Suprapubic skin (tissue), 4 donors: ENCODE measurements around the gene ST3GAL6. TPM values are rescaled to one million over a fixed set of nuclear protein-coding genes. Genes with fewer than 3 reads are reported as not detected.
A peak's percentile ranks its signal among the peaks of the same experiment; 100 is the strongest.

ENCODE experiments used
- DNase-seq, 2 donors: peaks; one replicate each; pipeline ENCODE4 v3.0.0-alpha.2; 2019; ENCODE audit warnings: low spot score in 2 of 2
- H3K27ac ChIP-seq: fragments of 200-600 bp; sonication (generic); one replicate; pipeline ENCODE4 v1.5.1; 2019
- H3K27me3 ChIP-seq: fragments of 200-600 bp; sonication (generic); one replicate; pipeline ENCODE4 v1.5.1; 2019
- H3K36me3 ChIP-seq: fragments of 200-600 bp; sonication (generic); one replicate; pipeline ENCODE4 v1.5.1; 2019
- H3K4me1 ChIP-seq: fragments of 200-600 bp; sonication (generic); one replicate; pipeline ENCODE4 v1.5.1; 2019
- H3K4me3 ChIP-seq: fragments of 200-600 bp; sonication (generic); one replicate; pipeline ENCODE4 v1.5.1; 2019; ENCODE audit warnings: mild to moderate bottlenecking
- H3K9me3 ChIP-seq: fragments of 200-600 bp; sonication (generic); one replicate; pipeline ENCODE4 v1.5.1; 2019
- EP300 ChIP-seq: sonication (generic); formaldehyde crosslinking; IDR thresholded peaks from one replicate; pipeline ENCODE4 v1.6.1; 2017; ENCODE audit warnings: antibody characterized with exemption
- POLR2A ChIP-seq, 2 donors: fragments of 450-650 bp; IDR thresholded peaks; one replicate each; pipeline ENCODE4 v1.6.1; 2017; ENCODE audit warnings: antibody characterized with exemption in 2 of 2, mild to moderate bottlenecking in 2 of 2, moderate library complexity in 2 of 2
- POLR2AphosphoS5 ChIP-seq, 3 donors: sonication (generic); formaldehyde crosslinking; IDR thresholded peaks; one replicate each; pipeline ENCODE4 v1.6.1; 2017; ENCODE audit warnings: antibody characterized with exemption in 3 of 3
- WGBS: methylation state at CpG from one replicate; pipeline ENCODE4 v1.1.5; 2018; 5-methylcytosine and 5-hydroxymethylcytosine counted together
- total RNA-seq, 4 donors: library from RNA; depleted of rRNA; stranded (reverse); fragments of >200 nt; gene quantifications; one replicate each; pipeline ENCODE4 v1.1.0, GENCODE V29; 2016
- TF ChIP-seq, protein P1 (sequence below), 2 donors: fragments of 200-600 bp in 1 of 2; fragments of 450-650 bp in 1 of 2; sonication (generic) in 1 of 2; IDR thresholded peaks; one replicate each; pipeline ENCODE4 v1.5.1; 2016 to 2019; ENCODE audit warnings: antibody characterized with exemption in 2 of 2, mild to moderate bottlenecking in 1 of 2, moderate library complexity in 1 of 2

Gene ST3GAL6
- total RNA-seq: 10 to 100 TPM; 13.1 to 48.0 (median 20.6) TPM

DNA sequence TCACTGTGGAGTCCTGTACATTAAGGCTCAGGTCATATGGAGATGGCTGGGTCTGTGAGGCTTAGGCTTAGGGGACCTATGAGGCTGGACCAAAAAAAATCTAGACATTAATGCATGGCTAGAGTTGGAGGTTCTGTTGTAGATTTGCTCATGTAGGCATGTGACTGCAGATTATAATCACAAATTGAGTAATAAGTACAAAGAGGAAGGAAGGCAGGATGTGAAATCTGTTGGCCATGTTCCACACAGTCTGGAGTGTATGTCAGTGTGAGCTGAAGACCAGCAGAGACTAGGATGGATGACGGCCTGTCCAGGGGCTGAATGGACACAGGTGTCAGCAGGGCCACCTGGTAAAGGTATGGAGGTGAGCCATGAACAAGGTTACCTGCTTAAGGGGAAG lies at the start of gene ST3GAL6:
ST3GAL6 (plus strand) TSS at position 265 of the 400 bp plus-strand sequence. CDS start 5,101 bp downstream, outside the sequence.
- TF ChIP-seq POLR2A (IDR thresholded peaks at IDR 0.05) (no peak), POLR2AphosphoS5 (IDR thresholded peaks at IDR 0.05) (no peak)
- H3K27ac ChIP-seq: peak within 1 kb of the TSS; percentile 15
- peaks cover 35% of the 10 kb centered on the region for H3K4me1 ChIP-seq
- H3K9me3 ChIP-seq: no peaks in the 10 kb centered on the region
- WGBS: 33% methylated on average over 1 of the region's 1 CpG
- peak within 1 kb of the TSS; percentile 7 for H3K4me3 ChIP-seq
- no peak for DNase-seq
- H3K27me3 ChIP-seq: no peaks in the 10 kb centered on the region
- no peaks in the 10 kb centered on the region for H3K36me3 ChIP-seq

- no peak for TF ChIP-seq POLR2A (IDR thresholded peaks at IDR 0.05)
- no peak for TF ChIP-seq POLR2AphosphoS5 (IDR thresholded peaks at IDR 0.05)
- no peak for TF ChIP-seq EP300
- TF ChIP-seq, protein P1, sequence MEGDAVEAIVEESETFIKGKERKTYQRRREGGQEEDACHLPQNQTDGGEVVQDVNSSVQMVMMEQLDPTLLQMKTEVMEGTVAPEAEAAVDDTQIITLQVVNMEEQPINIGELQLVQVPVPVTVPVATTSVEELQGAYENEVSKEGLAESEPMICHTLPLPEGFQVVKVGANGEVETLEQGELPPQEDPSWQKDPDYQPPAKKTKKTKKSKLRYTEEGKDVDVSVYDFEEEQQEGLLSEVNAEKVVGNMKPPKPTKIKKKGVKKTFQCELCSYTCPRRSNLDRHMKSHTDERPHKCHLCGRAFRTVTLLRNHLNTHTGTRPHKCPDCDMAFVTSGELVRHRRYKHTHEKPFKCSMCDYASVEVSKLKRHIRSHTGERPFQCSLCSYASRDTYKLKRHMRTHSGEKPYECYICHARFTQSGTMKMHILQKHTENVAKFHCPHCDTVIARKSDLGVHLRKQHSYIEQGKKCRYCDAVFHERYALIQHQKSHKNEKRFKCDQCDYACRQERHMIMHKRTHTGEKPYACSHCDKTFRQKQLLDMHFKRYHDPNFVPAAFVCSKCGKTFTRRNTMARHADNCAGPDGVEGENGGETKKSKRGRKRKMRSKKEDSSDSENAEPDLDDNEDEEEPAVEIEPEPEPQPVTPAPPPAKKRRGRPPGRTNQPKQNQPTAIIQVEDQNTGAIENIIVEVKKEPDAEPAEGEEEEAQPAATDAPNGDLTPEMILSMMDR (IDR thresholded peaks at IDR 0.05): no peak
- 83% methylated on average over 3 of the region's 3 CpGs for WGBS
- H3K36me3 ChIP-seq: no peaks in the 10 kb centered on the region
- no peak overlapping the region for H3K27ac ChIP-seq
- peaks cover 2% of the 10 kb centered on the region for H3K4me1 ChIP-seq
- H3K27me3 ChIP-seq: no peaks in the 10 kb centered on the region
- no peak overlapping the region for H3K4me3 ChIP-seq
- no peak for DNase-seq
- no peaks in the 10 kb centered on the region for H3K9me3 ChIP-seq
These were observed 49.2 kb upstream of the ST3GAL6 start for GRCh38 chr3:98713984-98714383.

- TF ChIP-seq POLR2A (IDR thresholded peaks at IDR 0.05) (no peak), POLR2AphosphoS5 (IDR thresholded peaks at IDR 0.05) (no peak), EP300 (no peak)
- TF ChIP-seq, protein P1 (IDR thresholded peaks at IDR 0.05): no peak
- Histone ChIP-seq H3K4me1 (peaks cover 8% of the 10 kb centered on the region), H3K9me3 (no peaks in the 10 kb centered on the region), H3K27me3 (no peaks in the 10 kb centered on the region), H3K36me3 (no peaks in the 10 kb centered on the region), H3K4me3 (no peak overlapping the region), H3K27ac (no peak overlapping the region)
- 43% methylated on average over 2 of the region's 2 CpGs for WGBS
- DNase-seq: no peak
These were observed 45.6 kb upstream of the ST3GAL6 start for GRCh38 chr3:98717584-98717983.

DNA sequence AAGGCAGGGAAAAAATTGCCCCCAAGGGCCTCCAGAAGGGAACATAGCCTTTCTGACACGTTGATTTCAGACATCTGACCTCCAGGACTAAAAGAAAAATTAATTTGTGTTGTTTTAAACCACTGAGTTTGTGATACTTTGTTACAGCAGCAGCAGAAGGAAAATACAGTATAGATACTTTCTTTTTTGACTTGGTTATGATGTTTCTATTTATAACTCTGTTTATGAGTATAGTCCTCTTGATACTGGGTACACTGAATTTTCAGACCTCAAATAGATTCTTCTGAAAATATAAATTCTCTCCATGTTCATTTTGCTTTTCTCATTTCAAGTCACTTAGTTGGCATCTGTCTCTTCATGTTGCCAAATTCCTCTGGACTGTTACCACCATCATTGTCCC lies 44.4 kb upstream of the ST3GAL6 start:
- no peaks in the 10 kb centered on the region for H3K27me3 ChIP-seq
- no peak for DNase-seq
- H3K27ac ChIP-seq: no peak overlapping the region
- H3K36me3 ChIP-seq: no peaks in the 10 kb centered on the region
- H3K9me3 ChIP-seq: no peaks in the 10 kb centered on the region
- TF ChIP-seq, protein P1 (IDR thresholded peaks at IDR 0.05): no peak
- TF ChIP-seq POLR2A (IDR thresholded peaks at IDR 0.05) (no peak), EP300 (no peak), POLR2AphosphoS5 (IDR thresholded peaks at IDR 0.05) (no peak)
- no peak overlapping the region for H3K4me3 ChIP-seq
- 51% methylated on average over 1 of the region's 1 CpG for WGBS
- H3K4me1 ChIP-seq: peaks cover 8% of the 10 kb centered on the region

DNA sequence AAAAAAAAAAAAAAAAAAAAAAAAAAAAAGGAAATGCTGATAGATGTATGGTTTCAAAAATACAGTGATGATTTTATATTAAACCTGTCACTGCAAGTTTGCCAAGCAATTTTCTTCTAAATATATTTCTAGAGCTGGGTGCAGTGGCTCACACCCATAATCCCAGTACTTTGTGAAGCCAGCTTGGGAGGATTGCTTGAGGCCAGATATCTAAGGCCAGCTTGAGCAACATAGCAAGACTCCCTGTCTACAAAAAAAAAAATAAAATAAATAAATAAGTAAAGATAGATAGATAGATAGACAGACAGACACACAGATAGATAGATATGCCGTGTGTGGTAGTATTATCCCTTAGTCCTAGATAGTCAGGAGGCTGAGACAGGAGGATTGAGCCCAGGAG lies 41.4 kb upstream of the ST3GAL6 start:
- TF ChIP-seq EP300 (no peak), POLR2AphosphoS5 (IDR thresholded peaks at IDR 0.05) (no peak), POLR2A (IDR thresholded peaks at IDR 0.05) (no peak)
- TF ChIP-seq, protein P1 (IDR thresholded peaks at IDR 0.05): no peak
- H3K27me3 ChIP-seq: no peaks in the 10 kb centered on the region
- peaks cover 8% of the 10 kb centered on the region for H3K4me1 ChIP-seq
- no peak for DNase-seq
- H3K36me3 ChIP-seq: no peaks in the 10 kb centered on the region
- no peaks in the 10 kb centered on the region for H3K9me3 ChIP-seq
- no peak overlapping the region for H3K27ac ChIP-seq
- WGBS: 50% methylated on average over 1 of the region's 1 CpG
- H3K4me3 ChIP-seq: no peak overlapping the region

DNA sequence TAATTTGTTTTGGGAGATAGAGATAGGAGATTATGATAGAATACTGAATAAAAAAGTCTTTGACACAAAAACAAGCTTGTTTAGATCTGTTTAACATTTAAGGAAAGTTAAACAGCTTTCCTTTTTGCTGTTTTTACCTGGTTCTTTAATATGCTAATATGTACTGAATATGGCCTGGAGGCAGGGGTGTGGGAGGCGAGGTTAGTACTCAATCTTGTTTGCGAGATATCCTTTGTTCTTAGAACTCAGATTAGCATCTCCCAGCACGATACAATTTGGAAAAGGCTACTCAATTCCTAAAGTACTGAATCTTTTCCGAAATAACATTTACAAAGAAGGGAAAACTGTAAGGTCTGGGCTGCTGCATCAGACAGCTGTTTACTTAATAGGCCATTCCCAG lies 40.8 kb upstream of the ST3GAL6 start:
- TF ChIP-seq POLR2AphosphoS5 (IDR thresholded peaks at IDR 0.05) (no peak), EP300 (no peak), POLR2A (IDR thresholded peaks at IDR 0.05) (no peak)
- TF ChIP-seq, protein P1 (IDR thresholded peaks at IDR 0.05): no peak
- whole genome bisulfite sequencing: 56% methylated on average over 4 of the region's 4 CpGs
- no peaks in the 10 kb centered on the region for H3K9me3 ChIP-seq
- H3K27ac ChIP-seq: no peak overlapping the region
- H3K4me3 ChIP-seq: no peak overlapping the region
- no peak for DNase-seq
- H3K36me3 ChIP-seq: no peaks in the 10 kb centered on the region
- H3K27me3 ChIP-seq: no peaks in the 10 kb centered on the region
- peaks cover 8% of the 10 kb centered on the region for H3K4me1 ChIP-seq
